Effector memory CD4-positive, alpha-beta T cell (primary cell): ENCODE results near the gene MUC4.

Experiments used
- DNase-seq, 3 donors: peaks; one replicate each; pipeline ENCODE4 v3.0.0-alpha.2; 2020
- H3K27ac ChIP-seq: 2 replicates; pipeline ENCODE4 v1.7.0; 2013; ENCODE audit warnings: mild to moderate bottlenecking, low read length, moderate library complexity; ENCODE audit not compliant: insufficient read depth, poor library complexity, severe bottlenecking
- H3K27me3 ChIP-seq: replicated peaks from 2 replicates; pipeline ENCODE4 v1.7.0; 2013; ENCODE audit warnings: mild to moderate bottlenecking, low read length; ENCODE audit not compliant: insufficient read depth, control insufficient read depth, poor library complexity, severe bottlenecking
- H3K36me3 ChIP-seq: 2 replicates; pipeline ENCODE4 v1.7.0; 2013; ENCODE audit warnings: mild to moderate bottlenecking, low read length, moderate library complexity; ENCODE audit not compliant: control insufficient read depth, insufficient read depth
- H3K4me1 ChIP-seq: 2 replicates; pipeline ENCODE4 v1.7.0; 2013; ENCODE audit warnings: low read length, mild to moderate bottlenecking; ENCODE audit not compliant: control insufficient read depth, insufficient read depth, poor library complexity, severe bottlenecking
- H3K4me3 ChIP-seq: 2 replicates; pipeline ENCODE4 v1.7.0; 2013; ENCODE audit warnings: low read length, low read depth, mild to moderate bottlenecking; ENCODE audit not compliant: insufficient read depth, poor library complexity, severe bottlenecking
- H3K9me3 ChIP-seq: 2 replicates; pipeline ENCODE4 v1.7.0; 2013; ENCODE audit warnings: mild to moderate bottlenecking, low read length, moderate library complexity; ENCODE audit not compliant: control insufficient read depth

Gene MUC4

GRCh38 chr3:195701042-195701915 lies 110.5 kb downstream of the MUC4 start:
- Histone ChIP-seq H3K9me3 (no peaks in the 10 kb centered on the region), H3K36me3 (no peaks in the 10 kb centered on the region), H3K27me3 (no peaks in the 10 kb centered on the region), H3K27ac (no peak overlapping the region), H3K4me3 (no peak overlapping the region), H3K4me1 (no peaks in the 10 kb centered on the region)
- no peak for DNase-seq

- no peaks in the 10 kb centered on the region for H3K9me3 ChIP-seq
- H3K4me1 ChIP-seq: no peaks in the 10 kb centered on the region
- no peak overlapping the region for H3K27ac ChIP-seq
- H3K27me3 ChIP-seq: no peaks in the 10 kb centered on the region
- H3K4me3 ChIP-seq: no peak overlapping the region
- no peaks in the 10 kb centered on the region for H3K36me3 ChIP-seq
- DNase-seq: no peak
These were observed 111.4 kb downstream of the MUC4 start for GRCh38 chr3:195700319-195700718.

GRCh38 chr3:195699860-195700259 lies 111.9 kb downstream of the MUC4 start:
- no peaks in the 10 kb centered on the region for H3K27me3 ChIP-seq
- no peaks in the 10 kb centered on the region for H3K9me3 ChIP-seq
- H3K27ac ChIP-seq: no peak overlapping the region
- no peak for DNase-seq
- H3K4me3 ChIP-seq: no peak overlapping the region
- H3K36me3 ChIP-seq: no peaks in the 10 kb centered on the region
- H3K4me1 ChIP-seq: no peaks in the 10 kb centered on the region

- no peak overlapping the region for H3K27ac ChIP-seq
- DNase-seq: no peak
- no peaks in the 10 kb centered on the region for H3K27me3 ChIP-seq
These were observed 112.3 kb downstream of the MUC4 start for GRCh38 chr3:195699388-195699771.

GRCh38 chr3:195698647-195699387 lies 112.9 kb downstream of the MUC4 start:
- H3K4me3 ChIP-seq: no peak overlapping the region
- H3K4me1 ChIP-seq: no peaks in the 10 kb centered on the region
- DNase-seq: no peak
- H3K36me3 ChIP-seq: peaks cover 6% of the 10 kb centered on the region
- H3K27me3 ChIP-seq: no peaks in the 10 kb centered on the region
- H3K9me3 ChIP-seq: no peaks in the 10 kb centered on the region
- no peak overlapping the region for H3K27ac ChIP-seq

More at GRCh38 chr3:195699388-195699771, 112.3 kb downstream of the MUC4 start:
- peaks cover under 1% of the 10 kb centered on the region for H3K36me3 ChIP-seq
- H3K9me3 ChIP-seq: no peaks in the 10 kb centered on the region
- no peaks in the 10 kb centered on the region for H3K4me1 ChIP-seq
- H3K4me3 ChIP-seq: no peak overlapping the region

GRCh38 chr3:195698325-195698646 lies 113.4 kb downstream of the MUC4 start:
- H3K36me3 ChIP-seq: peaks cover 10% of the 10 kb centered on the region
- no peak overlapping the region for H3K4me3 ChIP-seq

GRCh38 chr3:195697582-195698324 lies 114.0 kb downstream of the MUC4 start:
- Histone ChIP-seq H3K27ac (no peak overlapping the region), H3K4me3 (no peak overlapping the region), H3K36me3 (peaks cover 10% of the 10 kb centered on the region), H3K9me3 (no peaks in the 10 kb centered on the region), H3K27me3 (no peaks in the 10 kb centered on the region), H3K4me1 (no peaks in the 10 kb centered on the region)
- no peak for DNase-seq

More at GRCh38 chr3:195698325-195698646, 113.4 kb downstream of the MUC4 start:
- DNase-seq: no peak
- H3K9me3 ChIP-seq: no peaks in the 10 kb centered on the region
- H3K27me3 ChIP-seq: no peaks in the 10 kb centered on the region
- no peak overlapping the region for H3K27ac ChIP-seq
- H3K4me1 ChIP-seq: no peaks in the 10 kb centered on the region
